Heart left ventricle (tissue), 13 donors: ENCODE data around the gene TNFRSF1B.

Source experiments
- CTCF ChIP-seq, 12 donors: fragments of 200-600 bp; sonication (generic) in 4 of 12; IDR thresholded peaks; one replicate each; pipeline versions ENCODE4 v1.5.0 to v1.8.0; 2018 to 2022; ENCODE audit warnings: antibody characterized with exemption in 12 of 12, mild to moderate bottlenecking in 5 of 12
- POLR2A ChIP-seq, 2 donors: fragments of 450-650 bp; IDR thresholded peaks; one replicate each; pipeline ENCODE4 v1.6.1; 2017; ENCODE audit warnings: antibody characterized with exemption in 2 of 2, mild to moderate bottlenecking in 2 of 2, moderate library complexity in 2 of 2
- donor health status: ischemic (EF 13 %, LVEDD 7.1; RV severe dilation, severe dysfunction).
- donor health status: DM: no; HTN: yes; CAD: no.
- donor health status: DM: no; HTN: no; CAD: no.
- donor health status: ischemic (EF 25% LVEDD 6.9; RV normal size, moderate dysfunction).
- donor health status: ischemic (EF 25% LVEDD 5.7; RV mildly dilated, moderate dysfunction).
- donor health status: ischemic (EF 35%, LVEDD 5.7; RV mildly dilated, moderate dysfunction).
- donor health status: nonischemic (EF 11% LVEDD 7.7; RV severe dilation, severe dysfunction).
- donor health status: DM: yes; HTN: yes; CAD: no.
- donor health status: PGD.
- donor health status: ischemic (EF 29% LVEDD 5.4; RV normal size, mild dysfunction).
- donor health status: nonischemic (EF 23%, LVEDD 6.1; RV moderate dilation, normal function).

- TF ChIP-seq CTCF (IDR thresholded peaks at IDR 0.05) (no peak), POLR2A (IDR thresholded peaks at IDR 0.05) (no peak)
Measured at GRCh38 chr1:12169442-12170135, 2.8 kb downstream of the TNFRSF1B start.
